Measurements from ENCODE around the gene CLCN3.
"Not testable (repeated sequence)": the region's sequence is repeated elsewhere in the genome, so short reads cannot be mapped to it uniquely, and the experiment has no call there.

CLCN3 gene

DNA sequence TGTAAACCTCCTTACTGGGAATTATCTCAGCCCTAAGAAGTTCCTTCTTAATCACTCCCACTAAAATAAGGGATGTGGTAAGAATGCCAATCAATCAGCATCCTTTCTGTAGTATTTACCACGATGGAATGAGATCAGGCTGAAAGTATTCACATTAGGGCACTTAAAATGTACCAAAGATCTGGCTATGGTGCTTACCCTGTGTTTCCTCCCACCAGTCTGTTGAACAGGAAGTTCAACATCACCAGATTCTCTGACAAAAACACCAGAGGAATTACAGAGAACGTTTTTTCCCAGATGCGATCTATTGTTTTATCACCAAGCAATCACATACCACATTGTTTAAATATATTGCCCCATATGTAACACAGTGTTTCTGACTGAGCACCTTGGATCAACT, 2.1 kb upstream of the CLCN3 start:
- peak; percentile 60 for DNase-seq (ENCODE audit: low spot score)

DNA sequence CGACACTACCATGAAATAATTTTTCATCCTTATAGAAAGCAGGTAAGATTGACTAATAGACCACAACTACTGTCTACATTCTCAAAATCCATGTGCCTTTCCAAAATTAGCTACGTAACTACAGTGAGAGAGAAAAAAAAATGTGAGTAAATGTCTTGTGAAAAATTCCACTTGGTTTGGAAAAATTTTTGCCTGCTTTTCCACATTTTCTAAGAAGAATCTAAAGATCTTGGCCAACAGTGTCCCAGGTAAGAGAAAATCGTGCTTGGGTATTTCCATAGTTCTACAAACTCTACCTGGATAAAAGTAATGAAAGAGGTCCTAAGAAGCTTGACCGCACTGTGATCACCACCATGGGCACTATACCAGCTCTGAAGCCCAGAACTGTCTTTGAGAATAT, 1.4 kb upstream of the CLCN3 start:
- no peak for DNase-seq (ENCODE audit: low spot score)

DNA sequence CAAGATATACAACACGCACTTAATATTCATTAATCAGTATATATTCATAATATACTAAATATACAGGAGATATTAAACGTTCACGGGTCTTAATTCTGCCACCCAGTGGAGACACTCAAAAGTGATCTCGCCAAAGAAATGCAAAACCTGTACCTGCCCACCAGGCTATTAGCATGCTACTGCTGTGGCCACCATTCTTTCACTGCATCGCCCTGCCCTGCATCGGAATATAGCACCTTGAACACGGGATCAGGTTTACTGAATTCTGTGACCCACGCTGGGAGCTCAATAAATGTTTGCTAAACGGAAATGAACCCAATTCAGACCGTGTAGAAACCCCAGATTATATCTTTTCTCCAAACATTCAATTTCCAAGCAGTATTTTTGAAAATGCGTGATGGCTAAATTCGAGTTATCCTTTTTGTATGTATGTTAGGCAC, 840 bp upstream of the CLCN3 start:
- DNase-seq (ENCODE audit: low spot score) = peak; percentile 77

DNA sequence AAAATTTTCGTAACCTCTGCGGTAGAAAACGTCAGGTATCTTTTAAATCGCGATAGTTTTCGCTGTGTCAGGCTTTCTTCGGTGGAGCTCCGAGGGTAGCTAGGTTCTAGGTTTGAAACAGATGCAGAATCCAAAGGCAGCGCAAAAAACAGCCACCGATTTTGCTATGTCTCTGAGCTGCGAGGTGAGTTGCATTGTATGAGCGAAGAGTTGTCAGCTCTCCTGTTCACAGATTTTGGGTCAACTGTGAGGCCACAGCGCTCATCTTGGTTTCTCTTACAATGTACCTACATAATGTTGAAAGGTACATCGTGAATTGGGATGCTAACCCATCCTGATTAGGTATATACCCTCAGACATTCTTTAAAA, 486 bp downstream of the CLCN3 start:
- DNase-seq (ENCODE audit: low spot score) = peak; percentile 32

DNA sequence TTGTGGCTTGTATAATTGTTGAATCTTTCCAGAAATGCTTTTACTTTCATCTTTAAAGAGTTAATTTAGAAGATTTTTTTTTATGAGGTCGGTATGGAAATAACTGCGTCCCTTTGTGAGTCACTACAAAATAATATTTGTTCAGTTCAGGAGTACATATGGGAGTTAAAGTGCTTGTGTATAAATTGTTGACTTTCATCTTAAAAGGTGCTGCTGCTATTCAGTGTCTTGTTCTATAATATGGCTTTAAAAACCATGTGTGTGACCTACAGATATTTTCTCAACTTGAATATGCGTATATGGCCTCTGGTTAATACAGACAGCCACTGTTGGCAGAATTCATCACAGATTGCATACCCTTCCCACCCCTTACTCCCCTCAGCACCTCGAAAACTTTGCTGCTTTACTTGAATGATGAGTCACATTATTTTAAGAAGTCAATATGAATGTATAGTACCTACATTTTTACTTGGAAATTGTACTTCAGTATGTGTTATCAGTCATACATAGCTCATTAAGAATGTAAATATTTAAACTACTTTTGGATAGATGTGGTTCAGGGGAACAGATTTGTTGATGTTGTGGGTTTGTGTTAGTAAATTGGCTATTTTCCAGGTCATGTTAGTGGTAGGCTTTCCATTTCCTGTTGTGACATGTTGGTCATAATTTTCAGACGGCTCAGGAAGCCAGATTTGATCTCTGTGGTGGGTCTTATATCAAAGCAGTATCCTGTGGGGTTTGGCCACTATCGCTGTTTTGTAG, 1.5 kb downstream of the CLCN3 start:
- DNase-seq (ENCODE audit: low spot score) = peak; percentile 62

DNA sequence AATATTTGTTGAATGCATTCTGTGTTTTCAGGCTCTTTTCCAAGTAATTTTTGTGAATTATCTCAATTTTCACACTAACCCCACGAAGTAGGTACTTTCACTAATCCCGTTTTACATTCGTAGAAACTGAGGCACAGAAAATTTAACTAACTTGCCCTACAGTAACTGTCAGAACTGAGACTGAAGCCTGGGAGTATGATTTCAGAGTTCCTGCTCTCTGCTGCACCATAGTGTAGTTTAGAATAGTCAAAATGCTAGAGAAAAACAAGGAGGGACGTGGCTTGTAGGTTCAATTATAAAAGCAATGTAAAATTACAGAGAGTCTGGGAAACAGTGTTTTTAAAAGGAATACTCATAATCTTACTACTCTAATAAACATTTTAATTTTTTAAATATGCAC, 2.2 kb downstream of the CLCN3 start:
- no peak for DNase-seq (ENCODE audit: low spot score)

DNA sequence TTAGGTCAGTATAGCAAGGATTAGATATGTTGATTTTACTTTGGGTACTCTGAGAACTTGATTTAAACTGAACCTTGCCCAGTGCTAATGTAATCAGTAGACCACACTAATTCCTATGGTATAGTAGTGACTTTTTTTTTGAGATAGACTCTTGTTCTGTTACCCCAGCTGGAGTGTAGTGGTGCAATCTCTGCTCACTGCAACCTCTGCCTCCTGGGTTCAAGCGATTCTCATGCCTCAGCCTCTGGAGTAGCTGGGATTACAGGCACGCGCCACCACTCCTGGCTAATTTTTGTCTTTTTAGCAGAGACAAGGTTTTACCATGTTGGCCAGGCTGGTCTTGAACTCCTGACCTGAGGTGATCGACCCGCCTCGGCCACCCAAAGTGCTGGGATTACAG, 3.6 kb downstream of the CLCN3 start:
- DNase-seq (ENCODE audit: low spot score) = not testable (repeated sequence)

DNA sequence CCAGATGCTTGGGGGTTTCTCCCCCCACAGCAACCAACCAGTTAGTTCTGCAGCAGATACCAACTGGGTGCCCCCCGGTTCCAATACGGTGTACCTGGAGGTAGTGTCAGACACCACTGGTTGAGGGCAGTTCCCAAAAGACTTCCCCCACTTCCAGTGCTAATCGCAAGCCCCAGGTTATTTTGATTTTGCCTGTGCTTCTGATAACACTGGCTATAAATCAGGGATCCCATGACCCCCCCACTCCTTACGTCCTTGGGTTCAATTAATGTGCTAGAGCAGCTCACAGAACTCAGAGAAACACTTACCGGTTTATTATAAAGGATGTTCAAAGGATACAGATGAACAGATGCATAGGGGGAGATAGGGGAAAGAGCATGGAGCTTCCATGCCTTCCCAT, 5.5 kb downstream of the CLCN3 start:
- DNase-seq (ENCODE audit: low spot score) = no peak

DNA sequence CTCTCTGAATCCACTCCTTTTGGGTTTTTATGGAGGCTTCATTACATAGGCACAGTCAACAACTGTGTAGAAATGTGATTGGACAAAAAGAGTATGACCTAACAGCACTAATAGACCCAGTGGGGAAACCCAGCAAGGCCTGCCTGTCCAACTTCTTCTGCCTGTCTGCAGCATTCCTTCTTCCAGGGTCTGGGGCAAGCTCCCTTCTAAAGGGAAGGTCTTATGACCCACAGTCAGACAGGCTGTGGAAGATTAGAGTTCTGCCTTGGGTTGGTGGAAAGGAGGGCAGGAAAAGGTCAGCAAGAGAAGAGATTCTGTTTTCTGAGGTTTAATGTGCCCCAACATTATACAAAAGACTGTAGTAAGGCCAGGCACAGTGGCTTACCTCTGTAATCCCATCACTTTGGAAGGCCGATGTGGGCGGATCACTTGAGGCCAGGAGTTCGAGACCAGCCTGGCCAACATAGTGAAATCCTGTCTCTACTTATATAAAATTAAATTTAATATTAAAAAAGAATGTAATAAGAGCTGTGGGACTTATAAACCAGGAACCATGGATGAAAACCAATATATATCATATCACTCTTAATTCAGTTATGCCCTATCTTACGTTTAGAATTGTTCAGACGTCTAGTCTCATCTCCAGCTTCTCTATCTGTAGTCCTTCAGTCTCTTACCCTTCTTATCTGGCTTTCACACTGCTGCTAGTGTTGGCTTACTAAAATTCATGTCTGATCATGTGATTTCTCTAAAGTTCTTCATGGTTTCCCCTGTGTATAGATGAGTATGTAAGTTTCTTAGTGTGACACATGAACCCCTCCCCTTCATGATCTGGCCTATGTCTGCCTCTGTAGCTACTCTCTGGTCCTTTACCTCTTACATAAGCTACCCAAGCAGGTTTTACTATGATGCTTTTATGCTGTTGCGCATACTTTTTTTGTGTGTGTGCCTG, 6.2 kb downstream of the CLCN3 start:
- DNase-seq (ENCODE audit: low spot score) = no peak

DNA sequence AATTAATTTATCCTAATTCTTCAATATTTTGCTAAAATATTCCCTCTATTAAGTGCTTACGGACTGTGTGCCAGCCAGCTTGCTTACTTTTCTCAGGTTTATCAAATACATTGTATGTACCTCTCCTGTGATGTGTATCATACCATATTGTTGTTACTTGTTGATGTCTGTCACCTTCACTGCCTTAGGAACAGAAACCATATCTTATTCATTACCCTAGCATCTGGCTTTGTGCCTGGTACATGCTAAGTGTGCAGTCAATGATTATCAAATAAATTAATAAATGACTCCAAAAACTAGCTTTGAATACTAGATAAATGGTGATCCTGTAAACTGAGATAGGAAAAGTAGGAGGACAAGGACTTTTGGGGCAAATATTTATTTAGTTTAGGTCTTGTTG, 6.9 kb downstream of the CLCN3 start:
- DNase-seq (ENCODE audit: low spot score) = peak; percentile 87

DNA sequence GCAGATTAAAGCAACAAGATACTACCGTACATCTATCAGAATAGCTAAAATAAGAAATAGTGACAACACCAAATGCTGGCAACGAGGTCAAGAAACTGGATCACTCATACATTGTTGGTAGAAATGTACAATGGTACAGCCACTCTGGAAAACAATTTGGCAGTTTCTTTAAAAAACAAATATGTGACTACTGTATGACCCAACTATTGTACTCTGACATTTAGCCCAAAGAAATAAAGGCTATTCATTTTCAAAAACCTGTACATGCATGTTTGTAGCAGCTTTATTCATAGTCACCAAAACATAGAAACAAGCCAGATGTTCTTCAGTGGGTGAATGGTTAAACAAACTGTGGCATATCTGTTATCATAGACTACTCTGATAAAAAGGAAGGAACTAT, 8.2 kb downstream of the CLCN3 start:
- DNase-seq (ENCODE audit: low spot score) = no peak

DNA sequence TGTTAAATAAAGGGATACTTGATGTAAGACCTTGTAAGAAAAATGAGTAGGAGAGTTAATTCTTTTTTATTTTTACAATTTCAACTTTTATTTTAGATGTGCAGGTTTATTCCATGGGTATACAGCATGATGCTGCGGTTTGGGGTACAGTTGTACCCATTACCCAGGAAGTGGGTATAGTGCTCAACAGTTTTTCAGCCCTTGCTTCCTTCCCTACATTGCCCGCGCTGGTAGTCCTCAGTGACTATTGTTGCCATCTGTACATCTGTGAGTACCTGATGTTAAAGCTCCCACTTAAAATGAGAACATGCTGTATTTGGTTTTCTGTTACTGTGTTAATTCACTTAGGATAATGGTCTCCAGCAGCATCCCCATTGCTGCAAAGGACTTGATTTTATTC, 9.7 kb downstream of the CLCN3 start:
- no peak for DNase-seq (ENCODE audit: low spot score)

DNA sequence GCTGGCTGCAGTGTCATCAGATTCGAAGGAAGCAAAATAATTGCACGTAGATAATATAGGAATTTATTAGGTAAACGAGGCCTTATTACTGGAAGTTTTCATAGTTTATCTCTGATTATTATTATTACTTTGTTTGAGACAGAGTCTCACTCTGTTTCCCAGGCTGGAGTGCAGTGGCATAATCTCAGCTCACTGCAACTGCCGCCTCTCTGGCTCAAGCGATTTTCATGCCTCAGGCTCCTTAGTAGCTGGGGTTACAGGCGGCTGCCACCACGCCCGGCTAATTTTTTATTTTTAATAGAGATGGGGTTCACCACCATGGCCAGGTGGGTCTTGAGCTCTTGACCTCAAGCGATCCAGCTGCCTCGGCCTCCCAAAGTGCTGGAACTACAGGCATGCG, 12.5 kb downstream of the CLCN3 start:
- no peak for DNase-seq (ENCODE audit: low spot score)

DNA sequence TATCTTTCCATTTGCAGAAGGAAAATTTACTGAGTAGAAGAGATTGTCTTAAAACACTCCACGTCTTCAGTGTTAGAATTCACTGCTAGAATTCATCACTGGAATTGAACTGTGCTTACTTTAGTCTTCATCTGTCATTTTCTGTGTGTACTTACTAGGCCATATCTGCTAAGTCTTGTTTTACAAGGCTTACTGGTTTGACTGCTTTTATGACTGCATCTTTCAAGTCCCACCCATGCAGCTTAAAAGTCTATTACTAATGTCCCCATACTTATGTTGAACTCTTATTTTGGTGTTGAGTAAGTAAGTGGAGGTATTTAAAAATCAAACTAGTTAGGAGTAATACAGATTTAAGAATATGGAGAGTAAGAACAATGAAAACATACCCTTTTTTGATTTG, 14.6 kb downstream of the CLCN3 start:
- DNase-seq (ENCODE audit: low spot score) = no peak

DNA sequence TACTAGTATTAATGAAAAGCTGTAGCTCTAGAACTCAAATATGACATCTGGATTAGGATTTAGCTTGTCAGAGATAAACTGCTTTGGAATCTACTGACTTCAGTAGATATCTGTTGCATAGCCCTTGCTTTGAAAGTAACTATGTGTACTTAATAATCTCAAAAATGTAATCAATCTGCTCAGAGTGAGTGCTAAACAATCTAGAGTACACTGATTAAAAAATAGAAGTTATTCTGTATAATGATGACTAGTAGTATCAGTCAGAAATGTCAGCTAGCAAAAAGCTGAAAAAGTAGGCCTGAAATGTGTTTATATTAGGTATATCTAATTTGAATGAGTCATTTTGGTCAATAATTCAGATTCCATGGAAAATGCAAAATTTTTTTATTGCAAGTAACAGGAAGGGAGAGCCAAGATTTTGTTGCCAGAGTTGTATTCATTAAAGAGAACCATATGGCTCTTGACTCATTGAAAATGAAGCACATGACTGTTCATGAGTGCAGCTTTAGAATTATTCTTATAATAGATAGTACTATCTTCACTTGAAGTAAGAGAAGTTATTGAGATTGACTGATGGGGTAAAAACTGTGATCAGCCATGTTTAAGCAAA, 20.0 kb downstream of the CLCN3 start:
- no peak for DNase-seq (ENCODE audit: low spot score)

DNA sequence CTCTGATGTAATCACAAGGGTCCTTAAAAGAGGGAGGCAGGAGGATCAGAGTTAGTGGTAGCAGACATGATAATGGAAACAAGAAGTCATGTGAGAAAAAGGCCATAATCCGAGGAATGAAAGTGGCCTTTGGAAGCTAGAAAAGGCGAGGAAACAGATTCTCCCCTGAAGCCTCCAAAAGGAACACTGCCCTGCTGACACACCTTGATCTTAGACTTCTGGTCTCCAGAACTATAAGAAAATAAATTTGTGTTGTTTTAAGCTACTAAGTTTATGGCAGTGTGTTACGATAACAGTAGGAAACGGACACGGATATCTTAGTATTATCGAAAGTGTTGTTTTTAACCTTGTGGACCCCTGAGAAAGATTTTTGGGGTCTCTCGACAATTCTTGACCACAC, 24.4 kb downstream of the CLCN3 start:
- no peak for DNase-seq (ENCODE audit: low spot score)

DNA sequence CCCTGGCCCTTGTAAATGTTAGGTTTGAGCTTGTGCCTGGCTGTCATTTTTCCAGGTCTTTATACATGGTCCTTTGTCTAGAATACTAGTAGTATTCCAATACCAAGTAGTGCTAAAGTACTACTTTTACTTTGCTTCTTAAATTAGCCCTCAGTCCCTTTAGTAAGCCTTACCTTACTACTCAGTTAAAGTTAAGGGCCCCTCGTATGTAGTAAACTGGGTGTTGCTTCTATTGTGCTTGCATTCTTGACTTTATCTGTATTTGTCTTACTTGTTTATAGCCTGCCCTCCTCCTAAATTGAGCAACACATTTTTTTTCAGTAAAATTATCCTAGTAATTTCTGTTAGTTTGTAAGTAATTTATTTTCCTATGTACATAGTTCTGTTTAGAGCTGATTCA, 25.2 kb downstream of the CLCN3 start:
- no peak for DNase-seq (ENCODE audit: low spot score)

DNA sequence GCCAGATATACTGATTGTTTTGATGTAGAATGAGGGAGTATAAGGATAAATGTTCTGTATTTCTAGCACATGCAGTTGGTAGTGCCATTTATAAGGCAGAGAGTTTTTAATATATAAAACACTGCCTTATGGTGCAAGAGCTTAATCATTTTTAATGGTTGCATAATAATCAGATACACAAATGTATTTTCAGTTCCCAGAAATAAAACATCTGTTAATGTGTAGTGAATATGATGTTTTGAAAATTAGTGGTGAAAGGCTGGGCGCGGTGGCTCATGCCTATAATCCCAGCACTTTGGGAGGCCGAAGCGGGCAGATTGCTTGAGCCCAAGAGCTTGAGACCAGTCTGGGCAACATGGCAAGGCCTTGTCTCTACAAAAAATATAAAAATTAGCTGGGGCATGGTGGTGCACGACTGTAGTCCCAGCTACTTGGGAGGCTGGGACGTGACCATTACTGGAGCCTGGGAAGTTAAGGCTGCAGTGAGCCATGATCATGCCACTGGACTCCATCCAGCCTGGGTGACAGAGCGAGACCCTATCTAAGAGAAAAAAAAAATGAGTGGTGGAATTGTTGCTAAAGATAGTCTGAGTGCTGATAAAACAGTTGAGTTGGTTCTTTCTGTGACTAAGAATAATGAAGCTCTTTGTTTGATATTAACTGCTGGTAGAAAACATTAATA, 29.3 kb downstream of the CLCN3 start:
- peak; percentile 51 for DNase-seq (ENCODE audit: low spot score)

DNA sequence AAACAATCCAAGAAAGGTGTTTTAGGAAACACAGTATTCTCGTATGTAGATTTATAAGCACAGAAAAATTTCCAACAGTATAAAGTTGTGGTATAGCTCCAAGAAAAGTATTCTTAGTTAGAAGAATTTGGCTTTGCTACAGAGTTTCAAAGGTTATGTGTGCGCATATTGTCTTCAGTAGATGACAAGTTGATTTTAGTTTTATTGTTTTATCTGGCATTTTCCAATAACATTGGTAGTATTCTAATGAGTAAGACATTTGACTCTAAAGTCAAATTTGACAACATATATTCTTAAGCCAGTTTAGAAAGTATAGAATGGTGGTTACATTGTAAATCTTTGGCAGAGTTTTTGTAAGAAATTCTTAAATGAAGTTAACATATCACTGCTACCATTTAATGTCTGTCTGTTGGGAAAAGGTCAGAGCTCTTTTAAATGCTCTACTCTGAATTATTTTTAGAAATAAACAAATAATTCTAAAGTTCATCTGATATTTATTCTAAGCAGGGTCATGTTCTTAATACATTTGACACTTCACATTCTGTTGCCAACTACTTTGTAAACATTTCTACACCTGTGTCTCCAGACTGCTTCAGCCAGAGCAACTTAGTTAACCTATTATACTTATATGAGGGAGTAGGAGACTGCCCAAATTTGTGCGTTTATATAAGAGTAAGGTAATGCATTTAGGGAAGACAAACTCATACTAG, 30.0 kb downstream of the CLCN3 start:
- no peak for DNase-seq (ENCODE audit: low spot score)

DNA sequence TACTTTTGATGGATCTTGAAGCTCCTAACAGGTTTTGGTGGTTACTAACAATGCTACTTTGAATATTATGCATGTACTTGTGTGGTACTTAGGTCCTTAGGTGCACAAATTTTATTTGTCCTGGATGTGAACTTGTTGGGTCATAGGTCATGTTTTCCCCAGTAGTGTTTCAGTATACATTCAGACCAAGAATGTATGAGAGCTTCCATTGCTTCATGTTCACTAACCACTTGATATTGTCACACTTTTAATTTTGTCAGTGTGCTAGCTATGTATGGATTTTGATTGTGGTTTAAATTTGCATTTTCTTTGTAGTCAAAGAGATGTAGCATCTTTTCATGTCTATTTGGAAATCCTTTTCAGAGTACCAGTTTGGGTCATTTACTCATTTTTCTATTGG, 32.2 kb downstream of the CLCN3 start:
- no peak for DNase-seq (ENCODE audit: low spot score)

DNA sequence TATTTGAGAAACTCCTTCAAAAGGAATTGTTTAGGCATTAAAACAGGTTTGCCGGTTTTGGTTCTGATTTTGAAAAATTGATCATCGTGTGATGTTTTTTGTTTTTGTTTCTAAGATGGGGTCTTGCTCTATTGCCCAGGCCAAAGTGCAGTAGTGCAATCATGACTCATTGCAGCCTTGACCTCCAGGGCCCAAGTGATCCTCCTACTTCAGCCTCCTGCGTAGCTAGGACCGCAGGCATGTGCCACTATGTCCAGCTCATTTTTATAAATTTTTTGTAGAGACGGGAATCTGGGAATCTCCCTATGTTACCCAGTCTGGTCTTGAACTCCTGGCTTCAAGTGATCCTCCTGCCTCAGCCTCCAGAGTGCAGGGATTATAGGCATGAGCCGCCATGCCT, 35.0 kb downstream of the CLCN3 start:
- DNase-seq (ENCODE audit: low spot score) = no peak
